ENCODE measurements around the gene CCDC92.

DNA sequence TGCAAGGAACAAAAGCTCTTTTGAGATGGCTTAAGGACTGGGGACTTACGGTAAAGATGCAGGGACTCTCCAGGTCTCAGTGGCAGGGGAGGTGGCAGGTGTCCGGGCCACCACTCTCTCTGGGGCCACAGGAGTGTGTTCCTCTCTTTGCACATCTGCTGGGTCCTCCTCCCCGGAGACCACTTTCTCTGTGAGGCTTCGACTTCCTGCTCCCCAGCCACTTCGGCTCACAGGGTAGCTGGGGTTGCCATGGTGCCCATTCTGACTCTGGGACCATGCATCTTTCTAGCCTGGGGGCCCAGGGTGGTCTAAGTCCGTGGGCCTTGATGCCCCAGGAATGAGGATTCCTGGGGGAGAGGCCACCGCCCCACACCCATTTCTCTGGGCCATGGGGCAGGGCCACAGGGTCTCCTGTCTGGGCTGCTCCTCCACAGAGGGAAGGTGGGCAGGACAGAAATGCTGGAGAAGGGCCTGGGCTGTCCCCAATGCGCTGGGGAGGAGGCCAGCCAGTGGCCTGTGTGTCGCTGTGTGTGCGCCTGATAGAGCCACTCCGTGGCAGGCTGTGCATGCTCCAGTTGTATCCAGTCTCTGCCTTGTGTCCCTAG is 38.5 kb downstream of the CCDC92 start:
- TF ChIP-seq, protein P1, sequence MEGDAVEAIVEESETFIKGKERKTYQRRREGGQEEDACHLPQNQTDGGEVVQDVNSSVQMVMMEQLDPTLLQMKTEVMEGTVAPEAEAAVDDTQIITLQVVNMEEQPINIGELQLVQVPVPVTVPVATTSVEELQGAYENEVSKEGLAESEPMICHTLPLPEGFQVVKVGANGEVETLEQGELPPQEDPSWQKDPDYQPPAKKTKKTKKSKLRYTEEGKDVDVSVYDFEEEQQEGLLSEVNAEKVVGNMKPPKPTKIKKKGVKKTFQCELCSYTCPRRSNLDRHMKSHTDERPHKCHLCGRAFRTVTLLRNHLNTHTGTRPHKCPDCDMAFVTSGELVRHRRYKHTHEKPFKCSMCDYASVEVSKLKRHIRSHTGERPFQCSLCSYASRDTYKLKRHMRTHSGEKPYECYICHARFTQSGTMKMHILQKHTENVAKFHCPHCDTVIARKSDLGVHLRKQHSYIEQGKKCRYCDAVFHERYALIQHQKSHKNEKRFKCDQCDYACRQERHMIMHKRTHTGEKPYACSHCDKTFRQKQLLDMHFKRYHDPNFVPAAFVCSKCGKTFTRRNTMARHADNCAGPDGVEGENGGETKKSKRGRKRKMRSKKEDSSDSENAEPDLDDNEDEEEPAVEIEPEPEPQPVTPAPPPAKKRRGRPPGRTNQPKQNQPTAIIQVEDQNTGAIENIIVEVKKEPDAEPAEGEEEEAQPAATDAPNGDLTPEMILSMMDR (IDR thresholded peaks at IDR 0.05) = no peak
- TF ChIP-seq EZH2 (IDR thresholded peaks at IDR 0.05; ENCODE audit: borderline replicate concordance, insufficient read depth, low read depth, low read length, poor library complexity, severe bottlenecking) = no peak
